SK-MEL-5 (cell line): ENCODE results near the gene MYO1B. TPM values are rescaled to one million over a fixed set of nuclear protein-coding genes. Genes with fewer than 3 reads are reported as not detected.

Experiments used
- DNase-seq: peaks from one replicate; pipeline ENCODE4 v3.0.0-alpha.2; 2016; ENCODE audit warnings: low read depth, low spot score
- in situ Hi-C: cut with HindIII; loops from 2 replicates; pipeline ENCODE4 v1.10.0; 2016; ENCODE audit warnings: low sequenced_read_pairs, high pct_unique_total_duplicates, low pct_unique_long_range_greater_than_20kb
- total RNA-seq: library from RNA; depleted of rRNA; stranded (reverse); fragments of >200 nt; shearing (Covaris generic); gene quantifications from 2 replicates; pipeline ENCODE4 v1.2.3, GENCODE V29; 2014

Gene MYO1B
- total RNA-seq, 1 experiment from 2014 or later = 43.4 TPM

DNA sequence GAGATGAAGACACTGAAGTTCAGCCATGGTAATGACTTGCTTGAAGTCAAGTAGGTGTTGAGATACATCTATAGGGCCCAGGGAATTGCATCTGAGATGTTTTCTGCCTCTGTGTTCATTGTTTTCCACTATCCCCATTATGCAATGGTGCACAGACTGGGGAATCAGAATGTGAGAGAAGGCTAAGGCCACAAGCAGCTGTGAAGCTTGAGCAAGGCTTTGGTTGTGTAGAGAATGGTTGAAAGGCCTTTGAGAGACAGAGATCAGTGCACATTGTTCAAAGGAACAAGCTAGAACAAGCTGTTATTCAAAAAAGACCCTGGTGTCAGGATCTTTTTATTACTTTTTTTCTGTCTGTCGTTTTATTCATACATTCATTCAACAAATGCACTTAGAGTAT lies 82.3 kb downstream of the MYO1B start:
- in situ Hi-C loops = no loop called here

DNA sequence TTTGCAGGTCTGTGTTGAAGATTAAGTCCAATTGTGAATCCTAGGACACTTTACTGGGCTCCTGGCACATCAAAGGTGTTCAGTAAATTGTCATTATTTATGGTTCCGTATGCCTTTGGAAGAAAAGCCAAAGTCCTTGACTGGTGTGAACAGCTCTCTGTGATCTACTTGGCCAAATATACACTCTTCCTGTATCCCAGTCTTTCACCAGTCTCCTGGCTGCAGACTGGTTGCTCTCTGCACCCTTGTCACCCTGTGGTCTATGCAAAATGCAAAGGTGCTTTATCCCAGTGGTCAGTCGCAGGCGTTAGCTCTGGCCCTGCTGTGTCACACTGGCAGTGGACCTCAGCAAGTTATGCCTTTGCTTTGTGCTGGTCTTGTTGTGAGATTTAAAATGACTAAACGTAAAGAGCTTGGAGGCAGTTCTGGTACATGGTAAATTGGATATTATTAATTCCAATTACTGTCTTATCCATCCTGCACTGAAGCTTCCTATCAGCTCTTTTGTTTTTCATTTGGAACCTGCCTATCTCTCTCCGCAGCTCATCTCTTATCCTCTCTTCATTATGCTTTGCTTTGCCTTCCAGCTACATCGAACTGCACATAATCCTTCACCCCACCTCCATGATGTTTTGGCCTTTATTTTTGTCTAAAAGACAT lies 83.1 kb downstream of the MYO1B start:
- in situ Hi-C loops = no loop called here
- no peak for DNase-seq

More for the DNA sequence above, 82.3 kb downstream of the MYO1B start:
- no peak for DNase-seq

DNA sequence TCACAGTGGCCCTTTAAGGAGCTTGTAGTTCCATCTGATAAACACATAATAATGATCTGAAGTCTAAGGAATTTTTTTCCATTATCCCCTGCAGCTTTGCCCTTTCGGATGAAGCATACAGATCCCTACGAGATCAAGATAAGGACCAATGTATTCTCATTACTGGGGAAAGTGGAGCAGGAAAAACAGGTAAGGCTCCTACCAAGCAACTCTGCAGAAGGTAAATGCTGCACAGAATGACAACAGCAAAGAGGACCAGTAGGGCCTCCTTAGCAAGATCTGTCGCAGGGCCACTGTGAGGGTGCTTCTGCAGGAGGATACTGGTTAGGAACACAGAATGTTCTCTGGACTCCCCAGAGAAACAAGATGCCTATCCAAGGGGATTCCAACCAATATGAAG lies 84.6 kb downstream of the MYO1B start:
- no peak for DNase-seq
- in situ Hi-C loops = no loop called here

GRCh38 chr2:191333911-191334357 lies 88.7 kb downstream of the MYO1B start:
- no peak for DNase-seq
- in situ Hi-C loops = no loop called here

DNA sequence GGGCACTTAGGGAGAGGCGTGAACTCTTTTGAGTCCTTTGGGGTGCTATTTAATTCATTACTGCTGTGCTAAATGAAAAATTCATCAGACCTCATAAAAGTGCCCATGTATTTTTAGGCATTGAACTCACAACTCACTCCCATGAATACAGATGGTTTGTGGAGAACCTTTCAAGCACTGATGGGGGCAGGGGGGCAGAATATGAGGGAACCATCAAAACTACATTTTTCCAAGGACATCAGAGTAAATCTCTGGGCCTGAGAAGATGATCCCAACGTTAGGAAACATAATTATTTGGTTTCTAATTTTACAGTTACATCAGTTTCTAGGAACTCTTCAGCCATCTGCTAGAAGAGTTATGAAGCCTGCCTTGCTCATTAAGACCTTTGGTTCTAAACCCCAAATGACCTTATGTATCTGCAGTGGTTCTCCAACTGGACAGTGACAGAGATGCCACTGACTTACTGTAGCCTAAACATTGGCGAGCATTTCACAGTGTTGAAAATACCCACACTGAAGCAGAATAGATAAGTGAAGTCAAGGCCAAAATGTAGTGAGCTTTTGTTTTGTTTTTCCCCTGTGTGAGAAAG lies 90.8 kb downstream of the MYO1B start:
- in situ Hi-C loops = no loop called here
- no peak for DNase-seq

DNA sequence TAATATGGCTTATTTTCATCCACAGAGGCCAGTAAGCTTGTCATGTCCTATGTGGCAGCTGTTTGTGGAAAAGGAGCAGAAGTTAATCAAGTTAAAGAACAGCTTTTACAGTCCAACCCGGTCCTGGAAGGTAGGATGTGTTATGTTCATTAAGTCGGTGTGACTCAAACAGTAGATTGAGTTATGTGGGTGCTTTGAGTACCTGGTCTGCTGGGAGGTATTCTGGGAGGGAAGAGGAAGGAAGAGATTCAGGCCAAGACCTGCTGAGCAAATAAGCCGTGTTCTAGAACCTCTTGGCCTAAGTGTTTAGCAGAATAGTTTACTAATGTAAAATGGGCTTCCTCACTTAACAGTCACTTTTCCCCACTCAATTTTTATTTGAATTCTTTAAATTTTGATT lies 96.2 kb downstream of the MYO1B start:
- no peak for DNase-seq
- in situ Hi-C loops = no loop called here

- DNase-seq = peak; percentile 74
- in situ Hi-C loops = no loop called here
These were observed 98.7 kb downstream of the MYO1B start for GRCh38 chr2:191343796-191344338.

GRCh38 chr2:191345788-191346187 lies 100.6 kb downstream of the MYO1B start:
- in situ Hi-C loops = no loop called here
- DNase-seq = no peak

DNA sequence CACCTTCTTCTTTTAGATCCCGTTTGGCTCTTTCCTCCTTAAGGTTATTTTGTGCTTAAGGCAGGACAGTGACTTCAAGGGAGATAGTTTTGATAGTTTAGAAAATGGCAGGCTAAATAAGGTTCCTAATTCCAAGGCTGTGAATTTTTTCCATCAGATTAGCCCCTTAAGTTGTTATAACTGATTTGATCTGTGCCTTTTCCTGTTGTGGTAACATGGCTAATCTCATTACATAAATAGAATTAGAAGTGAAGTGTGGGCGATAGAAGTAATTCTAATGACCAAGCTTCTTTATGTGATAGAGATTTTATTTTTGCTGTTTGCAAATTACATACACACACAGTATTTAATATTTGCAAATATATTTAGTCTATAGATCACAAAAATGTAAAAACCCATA lies 102.0 kb downstream of the MYO1B start:
- DNase-seq = no peak
- in situ Hi-C loops = no loop called here

DNA sequence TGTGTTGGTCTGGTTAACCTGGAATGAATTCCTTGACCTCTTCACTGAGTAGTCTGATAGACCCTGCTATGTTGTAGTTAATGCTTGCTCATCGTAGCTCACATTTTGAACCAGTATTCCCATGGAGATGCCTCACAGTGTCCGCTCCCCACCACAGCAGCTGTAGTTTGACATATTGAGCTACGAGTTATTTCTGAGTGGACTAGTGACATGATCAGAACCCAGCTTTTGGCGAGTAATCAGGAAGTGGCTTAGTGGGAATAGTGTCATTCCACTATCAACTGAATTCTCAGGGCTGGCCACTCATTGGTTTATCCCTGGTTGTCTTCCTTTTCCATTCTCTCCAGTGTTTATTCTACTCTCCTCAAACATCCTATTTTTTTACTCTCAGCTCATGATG lies 102.7 kb downstream of the MYO1B start:
- in situ Hi-C loops = no loop called here
- no peak for DNase-seq

GRCh38 chr2:191349990-191350389 lies 104.8 kb downstream of the MYO1B start:
- in situ Hi-C loops = no loop called here
- peak; percentile 4 for DNase-seq

DNA sequence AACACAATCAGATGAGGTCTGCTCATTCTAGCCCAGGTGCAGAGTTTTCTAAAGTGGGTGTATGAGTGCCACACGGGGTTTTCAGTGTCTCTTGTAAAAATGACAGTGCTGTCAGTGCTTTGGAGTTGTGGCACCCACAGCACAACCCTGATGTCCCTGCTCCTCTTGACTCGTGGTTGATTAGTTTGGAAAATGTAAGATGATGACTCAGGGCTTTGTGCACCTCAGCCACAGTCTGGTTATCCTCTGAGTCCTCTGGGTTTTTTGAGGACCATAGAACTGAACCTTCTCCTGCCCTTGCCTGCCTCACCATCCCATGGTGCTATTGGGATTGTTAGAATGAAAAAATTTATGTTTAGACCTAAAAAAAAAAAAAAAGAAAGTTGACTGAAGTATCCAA lies 105.6 kb downstream of the MYO1B start:
- no peak for DNase-seq
- in situ Hi-C loops = no loop called here

DNA sequence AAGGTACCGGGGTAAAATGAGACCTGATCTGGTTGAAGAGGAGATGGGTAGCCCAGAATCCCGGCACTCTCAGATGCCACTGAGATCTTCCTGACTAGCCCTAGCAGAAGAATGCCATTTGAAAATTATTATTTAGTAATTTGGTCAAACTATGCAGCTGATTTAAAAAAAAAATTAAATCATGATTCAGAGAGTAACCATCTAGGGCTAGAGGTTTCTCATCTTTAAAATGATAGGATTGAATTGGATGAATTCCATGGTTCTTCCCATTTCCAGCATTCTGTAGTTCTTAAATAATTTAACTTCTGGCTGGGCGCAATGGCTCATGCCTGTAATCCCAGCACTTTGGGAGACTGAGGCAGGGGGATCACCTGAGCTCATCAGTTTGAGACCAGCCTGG lies 106.1 kb downstream of the MYO1B start:
- in situ Hi-C loops = no loop called here
- no peak for DNase-seq

DNA sequence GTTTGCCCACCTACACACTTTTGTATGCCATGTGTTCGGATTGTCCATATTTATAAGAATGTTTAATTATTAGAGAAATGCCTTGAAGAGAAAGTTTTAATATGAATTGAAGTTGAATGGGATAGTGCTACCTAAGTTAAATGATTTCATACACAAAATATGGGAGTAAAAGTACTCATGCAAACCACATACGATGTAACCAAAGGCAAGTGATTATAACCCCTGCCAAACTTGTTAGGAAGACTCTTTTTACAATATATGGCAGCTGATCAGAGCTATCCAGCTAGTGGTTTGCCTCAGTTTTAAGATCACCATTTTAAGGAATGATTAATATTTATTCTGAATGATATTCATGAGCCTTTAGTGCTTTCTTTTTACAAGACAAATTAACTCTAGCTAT lies 106.7 kb downstream of the MYO1B start:
- in situ Hi-C loops = no loop called here
- DNase-seq = no peak

DNA sequence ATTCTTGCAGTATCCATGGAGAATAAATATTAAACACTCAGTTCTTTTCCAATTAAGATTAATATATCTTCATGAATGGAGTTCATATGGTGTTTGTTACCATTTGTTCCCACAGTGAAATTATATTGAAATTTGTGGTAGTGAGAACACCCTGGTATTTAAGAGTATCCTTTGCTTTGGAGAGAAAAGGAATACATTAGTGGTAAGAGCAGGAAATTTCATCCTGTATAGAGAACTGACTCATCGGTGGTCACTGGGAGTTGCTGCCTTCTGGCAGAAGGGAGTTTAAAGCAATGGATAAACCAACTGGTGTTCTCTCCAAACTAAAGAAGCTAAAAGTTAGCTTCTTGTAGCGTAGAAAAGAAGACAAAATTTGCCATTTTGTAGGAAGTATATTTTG lies 107.3 kb downstream of the MYO1B start:
- peak; percentile 7 for DNase-seq
- in situ Hi-C loops = no loop called here

DNA sequence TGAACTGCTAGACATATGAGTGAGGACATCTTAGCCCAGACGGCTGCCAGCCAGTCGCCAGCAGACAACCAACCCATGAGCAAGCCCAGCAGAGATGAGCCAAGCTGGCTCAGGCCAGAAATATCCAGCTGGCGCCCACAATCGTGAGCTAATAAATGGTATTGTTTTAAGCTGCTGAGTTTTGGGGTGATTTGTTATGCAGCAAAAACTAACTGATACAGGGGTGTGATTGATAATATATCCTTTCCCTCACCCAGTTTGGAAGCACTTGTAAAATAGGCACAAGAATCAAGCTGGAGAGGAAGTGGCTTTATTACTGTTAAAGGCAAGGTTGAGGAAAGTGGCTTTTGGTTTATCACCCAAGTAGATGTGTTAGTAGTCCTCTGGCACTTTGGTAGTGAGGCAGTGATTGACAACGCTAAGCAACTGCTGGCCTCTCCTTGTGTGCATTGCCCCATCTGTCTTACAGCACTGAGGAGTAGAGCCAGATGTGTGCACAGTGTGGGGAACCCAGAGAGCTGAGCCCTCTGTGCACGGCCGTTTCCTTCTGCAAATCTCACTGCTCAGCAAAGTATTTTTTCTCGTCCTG lies 110.1 kb downstream of the MYO1B start:
- DNase-seq = no peak
- in situ Hi-C loops = no loop called here

- in situ Hi-C loops = no loop called here
- DNase-seq = no peak
These were observed 112.5 kb downstream of the MYO1B start for GRCh38 chr2:191357678-191358077.

GRCh38 chr2:191358325-191359025 lies 113.3 kb downstream of the MYO1B start:
- in situ Hi-C loops = no loop called here
- DNase-seq = no peak
